ENCODE results near the gene BMP15.

BMP15 gene

GRCh38 chrX:50910685-50911176 is at the start of gene BMP15:
BMP15 (plus strand) TSS chrX:50910735; CDS start chrX:50910784, 49 bp downstream.
- DNase-seq = no peak

GRCh38 chrX:50863471-50863870 is 47.1 kb upstream of the BMP15 start:
- no peak for DNase-seq

GRCh38 chrX:50865311-50865710 is 45.2 kb upstream of the BMP15 start:
- DNase-seq = no peak

GRCh38 chrX:50871922-50872453 is 38.5 kb upstream of the BMP15 start:
- DNase-seq = no peak

GRCh38 chrX:50874876-50875275 is 35.7 kb upstream of the BMP15 start:
- no peak for DNase-seq

GRCh38 chrX:50876551-50876950 is 34.0 kb upstream of the BMP15 start:
- DNase-seq = no peak

GRCh38 chrX:50877310-50877709 is 33.2 kb upstream of the BMP15 start:
- DNase-seq = no peak

GRCh38 chrX:50881028-50881427 is 29.5 kb upstream of the BMP15 start:
- no peak for DNase-seq

- no peak for DNase-seq
Measured at GRCh38 chrX:50888884-50889283, 21.7 kb upstream of the BMP15 start.

- DNase-seq = no peak
Measured at GRCh38 chrX:50889582-50889981, 21.0 kb upstream of the BMP15 start.

- DNase-seq = no peak
Measured at GRCh38 chrX:50893047-50893446, 17.5 kb upstream of the BMP15 start.

GRCh38 chrX:50893466-50893865 is 17.1 kb upstream of the BMP15 start:
- DNase-seq = no peak

GRCh38 chrX:50905334-50905733 is 5.2 kb upstream of the BMP15 start:
- no peak for DNase-seq

- no peak for DNase-seq
Measured at GRCh38 chrX:50913520-50913919, 3.0 kb downstream of the BMP15 start.

GRCh38 chrX:50920132-50920531 is 9.6 kb downstream of the BMP15 start:
- DNase-seq = no peak

GRCh38 chrX:50927127-50927526 is 16.6 kb downstream of the BMP15 start:
- DNase-seq = no peak

GRCh38 chrX:50941638-50942037 is 31.1 kb downstream of the BMP15 start:
- no peak for DNase-seq

GRCh38 chrX:50942471-50942870 is 31.9 kb downstream of the BMP15 start:
- DNase-seq = no peak

- no peak for DNase-seq
Measured at GRCh38 chrX:50952406-50952805, 41.9 kb downstream of the BMP15 start.

GRCh38 chrX:50953832-50954231 is 43.3 kb downstream of the BMP15 start:
- DNase-seq = no peak

- no peak for DNase-seq
Measured at GRCh38 chrX:50962156-50962555, 51.6 kb downstream of the BMP15 start.

- DNase-seq = no peak
Measured at GRCh38 chrX:50963842-50964241, 53.3 kb downstream of the BMP15 start.

Measured in NCI-H1092 (cell line).